ENCODE measurements around the gene CNTN4. TPM values are rescaled to one million over a fixed set of nuclear protein-coding genes. Genes with fewer than 3 reads are reported as not detected.

Gene CNTN4
- total and polyA plus RNA-seq, 2 experiments from 2014 or later: 0.91 to 4.0 TPM

GRCh38 chr3:2931265-2931664, 832.6 kb downstream of the CNTN4 start:
- DNase-seq (ENCODE audit: low spot score): no peak
- H3K27ac Mint-ChIP-seq: no peak overlapping the region
- H3K27me3 Mint-ChIP-seq (ENCODE audit: insufficient read depth, low read depth, poor library complexity): peaks cover 1% of the 10 kb centered on the region
- no peaks in the 10 kb centered on the region for H4K20me1 ChIP-seq (replicated peaks; ENCODE audit: insufficient read depth)
- no peaks in the 10 kb centered on the region for H3K4me1 Mint-ChIP-seq
- TF ChIP-seq STAT1 (IDR thresholded peaks at IDR 0.05; ENCODE audit: unreplicated experiment) (no peak), EZH2phosphoT487 (IDR thresholded peaks at IDR 0.05; ENCODE audit: unreplicated experiment) (no peak), ZNF331 (CRISPR knock-in tag; IDR thresholded peaks at IDR 0.05; ENCODE audit: low read depth) (no peak), CTCF (conservative IDR thresholded peaks at IDR 0.05; ENCODE audit: low read depth in 2 of 2) (no peak), CREB1 (CRISPR knock-in tag; IDR thresholded peaks at IDR 0.05; ENCODE audit: low read depth) (no peak), EZH2 (IDR thresholded peaks at IDR 0.05; ENCODE audit: low read depth, unreplicated experiment) (no peak)
- TF ChIP-seq, protein P1, sequence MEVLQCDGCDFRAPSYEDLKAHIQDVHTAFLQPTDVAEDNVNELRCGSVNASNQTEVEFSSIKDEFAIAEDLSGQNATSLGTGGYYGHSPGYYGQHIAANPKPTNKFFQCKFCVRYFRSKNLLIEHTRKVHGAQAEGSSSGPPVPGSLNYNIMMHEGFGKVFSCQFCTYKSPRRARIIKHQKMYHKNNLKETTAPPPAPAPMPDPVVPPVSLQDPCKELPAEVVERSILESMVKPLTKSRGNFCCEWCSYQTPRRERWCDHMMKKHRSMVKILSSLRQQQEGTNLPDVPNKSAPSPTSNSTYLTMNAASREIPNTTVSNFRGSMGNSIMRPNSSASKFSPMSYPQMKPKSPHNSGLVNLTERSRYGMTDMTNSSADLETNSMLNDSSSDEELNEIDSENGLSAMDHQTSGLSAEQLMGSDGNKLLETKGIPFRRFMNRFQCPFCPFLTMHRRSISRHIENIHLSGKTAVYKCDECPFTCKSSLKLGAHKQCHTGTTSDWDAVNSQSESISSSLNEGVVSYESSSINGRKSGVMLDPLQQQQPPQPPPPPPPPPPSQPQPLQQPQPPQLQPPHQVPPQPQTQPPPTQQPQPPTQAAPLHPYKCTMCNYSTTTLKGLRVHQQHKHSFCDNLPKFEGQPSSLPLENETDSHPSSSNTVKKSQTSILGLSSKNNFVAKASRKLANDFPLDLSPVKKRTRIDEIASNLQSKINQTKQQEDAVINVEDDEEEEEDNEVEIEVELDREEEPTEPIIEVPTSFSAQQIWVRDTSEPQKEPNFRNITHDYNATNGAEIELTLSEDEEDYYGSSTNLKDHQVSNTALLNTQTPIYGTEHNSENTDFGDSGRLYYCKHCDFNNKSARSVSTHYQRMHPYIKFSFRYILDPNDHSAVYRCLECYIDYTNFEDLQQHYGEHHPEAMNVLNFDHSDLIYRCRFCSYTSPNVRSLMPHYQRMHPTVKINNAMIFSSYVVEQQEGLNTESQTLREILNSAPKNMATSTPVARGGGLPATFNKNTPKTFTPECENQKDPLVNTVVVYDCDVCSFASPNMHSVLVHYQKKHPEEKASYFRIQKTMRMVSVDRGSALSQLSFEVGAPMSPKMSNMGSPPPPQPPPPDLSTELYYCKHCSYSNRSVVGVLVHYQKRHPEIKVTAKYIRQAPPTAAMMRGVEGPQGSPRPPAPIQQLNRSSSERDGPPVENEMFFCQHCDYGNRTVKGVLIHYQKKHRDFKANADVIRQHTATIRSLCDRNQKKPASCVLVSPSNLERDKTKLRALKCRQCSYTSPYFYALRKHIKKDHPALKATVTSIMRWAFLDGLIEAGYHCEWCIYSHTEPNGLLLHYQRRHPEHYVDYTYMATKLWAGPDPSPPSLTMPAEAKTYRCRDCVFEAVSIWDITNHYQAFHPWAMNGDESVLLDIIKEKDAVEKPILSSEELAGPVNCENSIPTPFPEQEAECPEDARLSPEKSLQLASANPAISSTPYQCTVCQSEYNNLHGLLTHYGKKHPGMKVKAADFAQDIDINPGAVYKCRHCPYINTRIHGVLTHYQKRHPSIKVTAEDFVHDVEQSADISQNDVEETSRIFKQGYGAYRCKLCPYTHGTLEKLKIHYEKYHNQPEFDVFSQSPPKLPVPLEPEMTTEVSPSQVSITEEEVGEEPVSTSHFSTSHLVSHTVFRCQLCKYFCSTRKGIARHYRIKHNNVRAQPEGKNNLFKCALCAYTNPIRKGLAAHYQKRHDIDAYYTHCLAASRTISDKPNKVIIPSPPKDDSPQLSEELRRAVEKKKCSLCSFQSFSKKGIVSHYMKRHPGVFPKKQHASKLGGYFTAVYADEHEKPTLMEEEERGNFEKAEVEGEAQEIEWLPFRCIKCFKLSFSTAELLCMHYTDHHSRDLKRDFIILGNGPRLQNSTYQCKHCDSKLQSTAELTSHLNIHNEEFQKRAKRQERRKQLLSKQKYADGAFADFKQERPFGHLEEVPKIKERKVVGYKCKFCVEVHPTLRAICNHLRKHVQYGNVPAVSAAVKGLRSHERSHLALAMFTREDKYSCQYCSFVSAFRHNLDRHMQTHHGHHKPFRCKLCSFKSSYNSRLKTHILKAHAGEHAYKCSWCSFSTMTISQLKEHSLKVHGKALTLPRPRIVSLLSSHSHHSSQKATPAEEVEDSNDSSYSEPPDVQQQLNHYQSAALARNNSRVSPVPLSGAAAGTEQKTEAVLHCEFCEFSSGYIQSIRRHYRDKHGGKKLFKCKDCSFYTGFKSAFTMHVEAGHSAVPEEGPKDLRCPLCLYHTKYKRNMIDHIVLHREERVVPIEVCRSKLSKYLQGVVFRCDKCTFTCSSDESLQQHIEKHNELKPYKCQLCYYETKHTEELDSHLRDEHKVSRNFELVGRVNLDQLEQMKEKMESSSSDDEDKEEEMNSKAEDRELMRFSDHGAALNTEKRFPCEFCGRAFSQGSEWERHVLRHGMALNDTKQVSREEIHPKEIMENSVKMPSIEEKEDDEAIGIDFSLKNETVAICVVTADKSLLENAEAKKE (CRISPR knock-in tag; IDR thresholded peaks at IDR 0.05): no peak
- ATAC-seq: no peak
- peaks cover 42% of the 10 kb centered on the region for H3K36me3 Mint-ChIP-seq (ENCODE audit: low read depth)
- H3F3A ChIP-seq (replicated peaks; ENCODE audit: low read depth): no peaks in the 10 kb centered on the region
- H3K79me2 ChIP-seq (replicated peaks; ENCODE audit: insufficient read depth): no peaks in the 10 kb centered on the region
- no peaks in the 10 kb centered on the region for H3K9me2 ChIP-seq (ENCODE audit: insufficient read depth)
- no peak overlapping the region for H3K27ac ChIP-seq (ENCODE audit: low read depth)
- no peaks in the 10 kb centered on the region for H3K4me1 ChIP-seq (ENCODE audit: insufficient read depth)
- no peak overlapping the region for H3K4me3 Mint-ChIP-seq
- no peaks in the 10 kb centered on the region for H3K27me3 ChIP-seq (ENCODE audit: insufficient read depth)
- no peaks in the 10 kb centered on the region for H3K36me3 ChIP-seq (ENCODE audit: insufficient read depth)
- no peak overlapping the region for H3K4me3 ChIP-seq
- H3K4me2 ChIP-seq: no peak overlapping the region
- H3K9me3 Mint-ChIP-seq: peaks cover 94% of the 10 kb centered on the region
- no peak overlapping the region for H2AFZ ChIP-seq

Measured in GM23338 (cell line).